Heart left ventricle (tissue), 13 donors: ENCODE data around the gene LILRA6.

Experiments used
- POLR2A ChIP-seq, 2 donors: fragments of 450-650 bp; IDR thresholded peaks; one replicate each; pipeline ENCODE4 v1.6.1; 2017; ENCODE audit warnings: antibody characterized with exemption in 2 of 2, mild to moderate bottlenecking in 2 of 2, moderate library complexity in 2 of 2
- TF ChIP-seq, protein P1 (sequence below), 12 donors: fragments of 200-600 bp; sonication (generic) in 4 of 12; IDR thresholded peaks; one replicate each; pipeline versions ENCODE4 v1.5.0 to v1.8.0; 2018 to 2022; ENCODE audit warnings: antibody characterized with exemption in 12 of 12, mild to moderate bottlenecking in 5 of 12
- donor health status: ischemic (EF 13 %, LVEDD 7.1; RV severe dilation, severe dysfunction).
- donor health status: DM: no; HTN: yes; CAD: no.
- donor health status: DM: no; HTN: no; CAD: no.
- donor health status: ischemic (EF 25% LVEDD 6.9; RV normal size, moderate dysfunction).
- donor health status: ischemic (EF 25% LVEDD 5.7; RV mildly dilated, moderate dysfunction).
- donor health status: ischemic (EF 35%, LVEDD 5.7; RV mildly dilated, moderate dysfunction).
- donor health status: nonischemic (EF 11% LVEDD 7.7; RV severe dilation, severe dysfunction).
- donor health status: DM: yes; HTN: yes; CAD: no.
- donor health status: PGD.
- donor health status: ischemic (EF 29% LVEDD 5.4; RV normal size, mild dysfunction).
- donor health status: nonischemic (EF 23%, LVEDD 6.1; RV moderate dilation, normal function).

DNA sequence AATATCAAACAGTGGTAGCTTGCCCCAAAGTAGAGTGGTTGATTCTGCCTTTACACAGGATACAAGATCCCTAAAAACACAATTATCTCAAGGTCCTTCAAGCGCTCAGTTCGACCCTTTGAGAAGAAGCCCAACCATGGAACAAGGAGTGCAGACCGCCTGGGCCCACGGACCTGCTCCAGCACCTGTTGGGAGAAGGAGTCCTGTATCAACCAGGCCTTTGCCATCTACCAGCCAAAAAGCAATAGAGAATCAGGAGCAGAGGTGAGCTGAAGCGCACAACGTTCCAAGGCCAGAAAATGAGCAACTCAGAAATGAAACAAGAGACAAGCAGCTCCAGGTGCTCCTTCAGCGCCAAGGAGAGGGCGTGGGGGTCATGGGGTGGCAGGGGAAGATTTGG lies 13.4 kb downstream of the LILRA6 start:
- TF ChIP-seq, protein P1, sequence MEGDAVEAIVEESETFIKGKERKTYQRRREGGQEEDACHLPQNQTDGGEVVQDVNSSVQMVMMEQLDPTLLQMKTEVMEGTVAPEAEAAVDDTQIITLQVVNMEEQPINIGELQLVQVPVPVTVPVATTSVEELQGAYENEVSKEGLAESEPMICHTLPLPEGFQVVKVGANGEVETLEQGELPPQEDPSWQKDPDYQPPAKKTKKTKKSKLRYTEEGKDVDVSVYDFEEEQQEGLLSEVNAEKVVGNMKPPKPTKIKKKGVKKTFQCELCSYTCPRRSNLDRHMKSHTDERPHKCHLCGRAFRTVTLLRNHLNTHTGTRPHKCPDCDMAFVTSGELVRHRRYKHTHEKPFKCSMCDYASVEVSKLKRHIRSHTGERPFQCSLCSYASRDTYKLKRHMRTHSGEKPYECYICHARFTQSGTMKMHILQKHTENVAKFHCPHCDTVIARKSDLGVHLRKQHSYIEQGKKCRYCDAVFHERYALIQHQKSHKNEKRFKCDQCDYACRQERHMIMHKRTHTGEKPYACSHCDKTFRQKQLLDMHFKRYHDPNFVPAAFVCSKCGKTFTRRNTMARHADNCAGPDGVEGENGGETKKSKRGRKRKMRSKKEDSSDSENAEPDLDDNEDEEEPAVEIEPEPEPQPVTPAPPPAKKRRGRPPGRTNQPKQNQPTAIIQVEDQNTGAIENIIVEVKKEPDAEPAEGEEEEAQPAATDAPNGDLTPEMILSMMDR (IDR thresholded peaks at IDR 0.05) = no peak
- TF ChIP-seq POLR2A (IDR thresholded peaks at IDR 0.05) = no peak
